ENCODE results near the gene SREBF2. TPM values are rescaled to one million over a fixed set of nuclear protein-coding genes. Genes with fewer than 3 reads are reported as not detected.
"Not testable (repeated sequence)": the region's sequence is repeated elsewhere in the genome, so short reads cannot be mapped to it uniquely, and the experiment has no call there.

SREBF2 gene
- total RNA-seq, 1 donor from 2014 or later: 108 TPM

DNA sequence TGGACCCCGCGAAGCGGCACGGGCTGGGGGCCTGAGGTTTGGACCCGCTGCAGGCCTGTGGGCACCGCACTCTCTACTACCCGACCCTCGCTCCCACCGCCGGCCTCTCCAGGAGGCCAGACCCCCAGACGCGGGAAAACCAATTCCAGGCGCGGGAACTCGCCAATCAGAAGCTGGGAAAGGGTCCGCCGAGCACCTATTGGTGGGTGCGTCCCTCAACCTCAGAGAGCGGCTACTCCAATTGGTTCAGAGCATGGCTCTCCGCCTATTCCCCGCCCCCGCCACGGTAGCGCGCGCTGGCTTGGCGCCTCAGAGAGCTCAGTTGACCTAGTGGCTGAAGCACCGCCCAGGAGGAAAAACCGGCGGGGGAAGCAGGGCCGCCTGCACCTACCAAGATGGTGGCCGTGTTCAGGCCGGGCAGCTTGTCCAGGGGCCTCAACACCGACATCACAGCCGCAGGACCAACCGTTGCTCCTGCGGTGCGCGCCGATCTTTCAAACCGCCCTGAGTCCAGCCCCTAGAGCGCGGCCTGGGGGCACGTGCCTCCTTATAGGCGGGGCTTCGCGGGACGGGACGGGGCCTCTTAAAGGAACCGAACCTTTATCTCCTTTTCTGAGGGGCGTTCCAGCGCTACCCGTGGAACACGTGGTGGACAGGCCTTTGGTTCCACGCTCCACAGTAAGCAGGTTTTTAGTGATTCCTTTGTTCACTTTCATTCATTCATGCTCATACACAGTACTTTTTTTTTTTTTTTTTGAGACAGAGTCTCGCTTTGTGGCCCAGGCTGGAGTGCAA, 113.9 kb downstream of the SREBF2 start, which contains the start of gene CENPM:
Gene CENPM (minus strand): TSS at position 524 of the 795 bp plus-strand sequence. CDS start 76 bp downstream, at position 448.
- peak within 1 kb of the TSS; percentile 66 for H3K4me3 ChIP-seq (ENCODE audit: low read depth, low read length)
- DNase-seq (ENCODE audit: low read depth): peak; percentile 74
- peaks cover 2% of the 10 kb centered on the region for H3K36me3 ChIP-seq (ENCODE audit: control insufficient read depth, insufficient read depth, low read length)
- TF ChIP-seq, protein P1, sequence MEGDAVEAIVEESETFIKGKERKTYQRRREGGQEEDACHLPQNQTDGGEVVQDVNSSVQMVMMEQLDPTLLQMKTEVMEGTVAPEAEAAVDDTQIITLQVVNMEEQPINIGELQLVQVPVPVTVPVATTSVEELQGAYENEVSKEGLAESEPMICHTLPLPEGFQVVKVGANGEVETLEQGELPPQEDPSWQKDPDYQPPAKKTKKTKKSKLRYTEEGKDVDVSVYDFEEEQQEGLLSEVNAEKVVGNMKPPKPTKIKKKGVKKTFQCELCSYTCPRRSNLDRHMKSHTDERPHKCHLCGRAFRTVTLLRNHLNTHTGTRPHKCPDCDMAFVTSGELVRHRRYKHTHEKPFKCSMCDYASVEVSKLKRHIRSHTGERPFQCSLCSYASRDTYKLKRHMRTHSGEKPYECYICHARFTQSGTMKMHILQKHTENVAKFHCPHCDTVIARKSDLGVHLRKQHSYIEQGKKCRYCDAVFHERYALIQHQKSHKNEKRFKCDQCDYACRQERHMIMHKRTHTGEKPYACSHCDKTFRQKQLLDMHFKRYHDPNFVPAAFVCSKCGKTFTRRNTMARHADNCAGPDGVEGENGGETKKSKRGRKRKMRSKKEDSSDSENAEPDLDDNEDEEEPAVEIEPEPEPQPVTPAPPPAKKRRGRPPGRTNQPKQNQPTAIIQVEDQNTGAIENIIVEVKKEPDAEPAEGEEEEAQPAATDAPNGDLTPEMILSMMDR (IDR thresholded peaks at IDR 0.05; ENCODE audit: insufficient read depth, low read length, poor library complexity, severe bottlenecking): no peak
- no peaks in the 10 kb centered on the region for H3K27me3 ChIP-seq (ENCODE audit: control insufficient read depth, insufficient read depth, low read length)

DNA sequence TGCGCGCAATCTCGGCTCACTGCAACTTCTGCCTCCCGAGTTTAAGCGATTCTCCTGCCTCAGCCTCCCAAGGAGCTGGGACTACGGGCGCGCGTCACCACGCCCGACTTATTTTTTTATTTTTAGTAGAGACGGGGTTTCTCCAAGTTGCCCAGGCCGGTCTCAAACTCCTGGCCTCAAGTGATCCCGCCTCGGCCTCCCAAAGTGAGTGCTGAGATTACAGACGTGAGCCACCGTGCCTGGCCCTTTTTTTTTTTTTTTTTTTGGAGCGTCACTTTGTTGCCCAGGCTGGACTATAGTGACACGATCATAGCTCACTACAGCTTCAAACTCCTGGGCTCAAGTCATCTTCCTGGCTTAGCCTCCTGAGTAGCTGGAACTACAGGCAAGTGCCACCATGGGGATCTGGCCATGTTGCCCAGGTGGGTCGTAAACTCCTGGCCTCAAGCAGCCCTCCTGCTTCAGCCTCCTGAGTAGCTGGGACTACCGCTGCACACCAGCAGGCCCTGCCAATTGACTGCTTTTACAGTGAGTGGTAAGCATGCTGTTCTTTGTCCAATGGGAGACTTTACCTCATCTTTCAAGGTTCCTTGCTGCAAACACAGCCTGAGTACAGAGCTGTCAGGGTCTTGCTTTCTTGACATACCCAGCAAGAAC, 114.6 kb downstream of the SREBF2 start:
- Histone ChIP-seq H3K36me3 (ENCODE audit: control insufficient read depth, insufficient read depth, low read length) (peaks cover 2% of the 10 kb centered on the region), H3K27me3 (ENCODE audit: control insufficient read depth, insufficient read depth, low read length) (no peaks in the 10 kb centered on the region), H3K4me3 (ENCODE audit: low read depth, low read length) (peak overlapping the region; percentile 66)
- TF ChIP-seq, protein P1 (IDR thresholded peaks at IDR 0.05; ENCODE audit: insufficient read depth, low read length, poor library complexity, severe bottlenecking): no peak
- no peak for DNase-seq (ENCODE audit: low read depth)

- no peak overlapping the region for H3K4me3 ChIP-seq (ENCODE audit: low read depth, low read length)
- H3K36me3 ChIP-seq (ENCODE audit: control insufficient read depth, insufficient read depth, low read length): peaks cover 2% of the 10 kb centered on the region
- H3K27me3 ChIP-seq (ENCODE audit: control insufficient read depth, insufficient read depth, low read length): no peaks in the 10 kb centered on the region
- TF ChIP-seq, protein P1 (IDR thresholded peaks at IDR 0.05; ENCODE audit: insufficient read depth, low read length, poor library complexity, severe bottlenecking): no peak
- DNase-seq (ENCODE audit: low read depth): no peak
These were observed 115.2 kb downstream of the SREBF2 start for GRCh38 chr22:41948142-41948541.

- not testable (repeated sequence) for H3K36me3 ChIP-seq (ENCODE audit: control insufficient read depth, insufficient read depth, low read length); DNase-seq (ENCODE audit: low read depth); H3K27me3 ChIP-seq (ENCODE audit: control insufficient read depth, insufficient read depth, low read length); H3K4me3 ChIP-seq (ENCODE audit: low read depth, low read length)
These were observed 116.0 kb downstream of the SREBF2 start for GRCh38 chr22:41948928-41949296.

- no peak overlapping the region for H3K4me3 ChIP-seq (ENCODE audit: low read depth, low read length)
- no peak for DNase-seq (ENCODE audit: low read depth)
- TF ChIP-seq, protein P1 (IDR thresholded peaks at IDR 0.05; ENCODE audit: insufficient read depth, low read length, poor library complexity, severe bottlenecking): no peak
These were observed 116.5 kb downstream of the SREBF2 start for GRCh38 chr22:41949297-41949965.

GRCh38 chr22:41951898-41952474, 119.1 kb downstream of the SREBF2 start, which contains the start of gene SMIM45:
TSS of gene SMIM45 (plus strand) at chr22:41952150.
- DNase-seq (ENCODE audit: low read depth): no peak
- no peak within 1 kb of the TSS for H3K4me3 ChIP-seq (ENCODE audit: low read depth, low read length)
- H3K27me3 ChIP-seq (ENCODE audit: control insufficient read depth, insufficient read depth, low read length): no peaks in the 10 kb centered on the region
- no peaks in the 10 kb centered on the region for H3K36me3 ChIP-seq (ENCODE audit: control insufficient read depth, insufficient read depth, low read length)
- TF ChIP-seq, protein P1 (IDR thresholded peaks at IDR 0.05; ENCODE audit: insufficient read depth, low read length, poor library complexity, severe bottlenecking): no peak

More at GRCh38 chr22:41949297-41949965, 116.5 kb downstream of the SREBF2 start:
- H3K27me3 ChIP-seq (ENCODE audit: control insufficient read depth, insufficient read depth, low read length): no peaks in the 10 kb centered on the region
- H3K36me3 ChIP-seq (ENCODE audit: control insufficient read depth, insufficient read depth, low read length): no peaks in the 10 kb centered on the region

Data from kidney epithelial cell (primary cell).